ENCODE measurements around the gene ERMP1. TPM values are rescaled to one million over a fixed set of nuclear protein-coding genes. Genes with fewer than 3 reads are reported as not detected.

Gene ERMP1
- total RNA-seq, 2 experiments from 2014 or later: 23.2 to 24.0 TPM

- Mint-ChIP-seq H3K9me3 (no peaks in the 10 kb centered on the region), H3K36me3 (peaks cover 44% of the 10 kb centered on the region), H3K27ac (peak overlapping the region; percentile 83), H3K4me1 (ENCODE audit: low read depth) (peaks cover 45% of the 10 kb centered on the region), H3K27me3 (no peaks in the 10 kb centered on the region), H3K4me3 (peak overlapping the region; percentile 52)
- ChIA-PET POLR2A (no interaction called here), CTCF (no interaction called here)
- peak; percentile 45 for DNase-seq
- intact Hi-C loops (cut with micrococcal nuclease): loop anchor here (1.0 to 10.0 kb wide), 5 partner anchors 65 to 917 kb away; partner anchors contain the start of gene ERMP1
Measured at GRCh38 chr9:5767968-5768932, 64.7 kb downstream of the ERMP1 start.

GRCh38 chr9:5764130-5764868 is 68.6 kb downstream of the ERMP1 start:
- no peak overlapping the region for H3K4me3 Mint-ChIP-seq
- H3K4me1 Mint-ChIP-seq (ENCODE audit: low read depth): peaks cover 58% of the 10 kb centered on the region
- peaks cover 40% of the 10 kb centered on the region for H3K36me3 Mint-ChIP-seq

GRCh38 chr9:5762421-5762820 is 70.5 kb downstream of the ERMP1 start:
- peaks cover 46% of the 10 kb centered on the region for H3K4me1 Mint-ChIP-seq (ENCODE audit: low read depth)
- H3K27me3 Mint-ChIP-seq: no peaks in the 10 kb centered on the region
- ChIA-PET CTCF (no interaction called here), POLR2A (no interaction called here)
- H3K4me3 Mint-ChIP-seq: no peak overlapping the region
- H3K9me3 Mint-ChIP-seq: no peaks in the 10 kb centered on the region
- intact Hi-C loops (cut with micrococcal nuclease): loop anchor here (5.0 to 10.0 kb wide), 2 partner anchors 310 to 922 kb away; partner anchors contain the start of gene CD274
- no peak for DNase-seq
- H3K27ac Mint-ChIP-seq: peak overlapping the region; percentile 19
- peaks cover 45% of the 10 kb centered on the region for H3K36me3 Mint-ChIP-seq

More at GRCh38 chr9:5764130-5764868, 68.6 kb downstream of the ERMP1 start:
- Mint-ChIP-seq H3K27ac (peak overlapping the region; percentile 31), H3K27me3 (no peaks in the 10 kb centered on the region), H3K9me3 (no peaks in the 10 kb centered on the region)
- DNase-seq: peak; percentile 24
- ChIA-PET POLR2A (interaction anchor here (0.6 kb wide), 1 partner anchor 88 kb away, joined by 4 read pairs; no protein-coding TSS in a partner anchor), CTCF (interaction anchor here (0.8 to 1.6 kb wide), 3 partner anchors 23 to 290 kb away, joined by 3 to 5 read pairs (median 4); partner anchors contain the start of gene ERMP1)
- intact Hi-C loops (cut with micrococcal nuclease): loop anchor here (2.0 to 10.0 kb wide), 3 partner anchors 135 to 921 kb away; partner anchors contain the start of genes CD274 and RIC1

GRCh38 chr9:5760338-5760737 is 72.6 kb downstream of the ERMP1 start:
- Mint-ChIP-seq H3K27ac (peak overlapping the region; percentile 53), H3K9me3 (no peaks in the 10 kb centered on the region), H3K36me3 (peaks cover 32% of the 10 kb centered on the region), H3K4me1 (ENCODE audit: low read depth) (peaks cover 34% of the 10 kb centered on the region), H3K4me3 (no peak overlapping the region), H3K27me3 (no peaks in the 10 kb centered on the region)
- ChIA-PET POLR2A (no interaction called here), CTCF (no interaction called here)
- intact Hi-C loops (cut with micrococcal nuclease): loop anchor here (5.0 to 10.0 kb wide), 2 partner anchors 308 to 924 kb away; partner anchors contain the start of gene CD274
- DNase-seq: no peak

- H3K4me3 Mint-ChIP-seq: no peak overlapping the region
- H3K27me3 Mint-ChIP-seq: no peaks in the 10 kb centered on the region
- peaks cover 19% of the 10 kb centered on the region for H3K36me3 Mint-ChIP-seq
- ChIA-PET POLR2A (no interaction called here), CTCF (no interaction called here)
- H3K27ac Mint-ChIP-seq: no peak overlapping the region
- intact Hi-C loops (cut with micrococcal nuclease): no loop called here
- no peak for DNase-seq
- no peaks in the 10 kb centered on the region for H3K9me3 Mint-ChIP-seq
- H3K4me1 Mint-ChIP-seq (ENCODE audit: low read depth): peaks cover 12% of the 10 kb centered on the region
Measured at GRCh38 chr9:5756633-5757032, 76.3 kb downstream of the ERMP1 start.

- H3K27ac Mint-ChIP-seq: no peak overlapping the region
- no peaks in the 10 kb centered on the region for H3K27me3 Mint-ChIP-seq
- no peak for DNase-seq
- CTCF ChIA-PET: interaction anchor here (0.6 kb wide), 1 partner anchor 600 kb away, joined by 4 read pairs; no protein-coding TSS in a partner anchor
- H3K4me1 Mint-ChIP-seq (ENCODE audit: low read depth): peaks cover 13% of the 10 kb centered on the region
- H3K9me3 Mint-ChIP-seq: no peaks in the 10 kb centered on the region
- intact Hi-C loops (cut with micrococcal nuclease): no loop called here
- no peak overlapping the region for H3K4me3 Mint-ChIP-seq
- POLR2A ChIA-PET: no interaction called here
- peaks cover 21% of the 10 kb centered on the region for H3K36me3 Mint-ChIP-seq
Measured at GRCh38 chr9:5750569-5750968, 82.3 kb downstream of the ERMP1 start.

GRCh38 chr9:5749306-5749705 is 83.6 kb downstream of the ERMP1 start:
- H3K36me3 Mint-ChIP-seq: peaks cover 26% of the 10 kb centered on the region
- H3K4me1 Mint-ChIP-seq (ENCODE audit: low read depth): peaks cover 13% of the 10 kb centered on the region
- no peak for DNase-seq
- no peak overlapping the region for H3K4me3 Mint-ChIP-seq
- no peak overlapping the region for H3K27ac Mint-ChIP-seq
- H3K9me3 Mint-ChIP-seq: no peaks in the 10 kb centered on the region
- CTCF ChIA-PET: interaction anchor here (0.6 to 1.4 kb wide), 2 partner anchors 70 to 84 kb away, joined by 3 to 5 read pairs; partner anchors contain the start of gene ERMP1
- POLR2A ChIA-PET: no interaction called here
- intact Hi-C loops (cut with micrococcal nuclease): no loop called here
- no peaks in the 10 kb centered on the region for H3K27me3 Mint-ChIP-seq

GRCh38 chr9:5748438-5748837 is 84.5 kb downstream of the ERMP1 start:
- H3K27me3 Mint-ChIP-seq: no peaks in the 10 kb centered on the region
- POLR2A ChIA-PET: no interaction called here

GRCh38 chr9:5743109-5743508 is 89.8 kb downstream of the ERMP1 start:
- DNase-seq: no peak
- intact Hi-C loops (cut with micrococcal nuclease): no loop called here
- ChIA-PET CTCF (interaction anchor here (0.6 kb wide), 1 partner anchor 81 kb away, joined by 3 read pairs; no protein-coding TSS in a partner anchor), POLR2A (no interaction called here)
- Mint-ChIP-seq H3K27ac (no peak overlapping the region), H3K9me3 (no peaks in the 10 kb centered on the region), H3K4me3 (no peak overlapping the region), H3K4me1 (ENCODE audit: low read depth) (peaks cover under 1% of the 10 kb centered on the region), H3K27me3 (no peaks in the 10 kb centered on the region), H3K36me3 (peaks cover 32% of the 10 kb centered on the region)

More at GRCh38 chr9:5748438-5748837, 84.5 kb downstream of the ERMP1 start:
- H3K4me1 Mint-ChIP-seq (ENCODE audit: low read depth): peaks cover 13% of the 10 kb centered on the region
- intact Hi-C loops (cut with micrococcal nuclease): no loop called here
- CTCF ChIA-PET: interaction anchor here (1.4 kb wide), 1 partner anchor 85 kb away, joined by 5 read pairs; the partner anchor contains the start of gene ERMP1
- H3K9me3 Mint-ChIP-seq: no peaks in the 10 kb centered on the region
- DNase-seq: no peak
- no peak overlapping the region for H3K4me3 Mint-ChIP-seq
- peaks cover 23% of the 10 kb centered on the region for H3K36me3 Mint-ChIP-seq
- H3K27ac Mint-ChIP-seq: no peak overlapping the region

- Mint-ChIP-seq H3K36me3 (peaks cover 30% of the 10 kb centered on the region), H3K4me1 (ENCODE audit: low read depth) (no peaks in the 10 kb centered on the region), H3K4me3 (no peak overlapping the region), H3K27ac (no peak overlapping the region), H3K27me3 (no peaks in the 10 kb centered on the region), H3K9me3 (no peaks in the 10 kb centered on the region)
- ChIA-PET POLR2A (no interaction called here), CTCF (no interaction called here)
- DNase-seq: no peak
- intact Hi-C loops (cut with micrococcal nuclease): no loop called here
Measured at GRCh38 chr9:5736563-5737346, 96.2 kb downstream of the ERMP1 start.

GRCh38 chr9:5735072-5735471 is 97.8 kb downstream of the ERMP1 start:
- Mint-ChIP-seq H3K27me3 (no peaks in the 10 kb centered on the region), H3K36me3 (peaks cover 25% of the 10 kb centered on the region), H3K9me3 (no peaks in the 10 kb centered on the region), H3K4me3 (no peak overlapping the region), H3K27ac (no peak overlapping the region), H3K4me1 (ENCODE audit: low read depth) (no peaks in the 10 kb centered on the region)
- DNase-seq: no peak
- CTCF ChIA-PET: no interaction called here
- POLR2A ChIA-PET: interaction anchor here (0.8 kb wide), 1 partner anchor 11 kb away, joined by 3 read pairs; no protein-coding TSS in a partner anchor
- intact Hi-C loops (cut with micrococcal nuclease): no loop called here

Data from activated CD4-positive, alpha-beta memory T cell treated with anti-CD3 and anti-CD28 coated beads for 36 hours (primary cell).